ENCODE data around the gene C3orf18.

The C3orf18 gene

DNA sequence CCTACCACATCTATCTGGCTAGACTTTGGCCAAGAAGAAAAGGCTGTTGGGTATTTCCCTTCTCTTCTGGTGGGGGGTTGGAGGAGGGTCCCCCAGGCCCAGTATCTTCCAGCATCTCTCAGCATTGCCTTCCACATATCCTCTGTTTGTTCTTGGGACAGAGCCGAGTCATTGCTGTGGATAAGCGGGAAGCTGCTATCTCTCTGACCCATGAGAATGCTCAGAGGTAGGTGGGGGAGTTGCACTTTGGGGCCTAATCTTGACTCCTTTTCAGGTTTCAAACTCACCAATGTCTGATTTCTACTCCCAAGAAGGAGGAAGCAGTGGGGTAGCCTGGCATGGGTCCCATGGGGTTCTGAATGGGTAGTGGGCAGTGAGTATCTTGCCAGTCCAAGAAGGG, 9.8 kb upstream of the C3orf18 start:
- TF ChIP-seq CTCF (conservative IDR thresholded peaks at IDR 0.05; ENCODE audit: low read length) = no peak
- no peak overlapping the region for H3K4me3 ChIP-seq (ENCODE audit: low read length)
- no peak for DNase-seq (ENCODE audit: low read depth)

- no peak for TF ChIP-seq CTCF (conservative IDR thresholded peaks at IDR 0.05; ENCODE audit: low read length)
- DNase-seq (ENCODE audit: low read depth) = no peak
- no peak overlapping the region for H3K4me3 ChIP-seq (ENCODE audit: low read length)
Measured at GRCh38 chr3:50575372-50575771, 7.8 kb upstream of the C3orf18 start.

GRCh38 chr3:50574444-50574831, 6.9 kb upstream of the C3orf18 start:
- no peak for DNase-seq (ENCODE audit: low read depth)
- no peak overlapping the region for H3K4me3 ChIP-seq (ENCODE audit: low read length)
- TF ChIP-seq CTCF (conservative IDR thresholded peaks at IDR 0.05; ENCODE audit: low read length) = no peak

DNA sequence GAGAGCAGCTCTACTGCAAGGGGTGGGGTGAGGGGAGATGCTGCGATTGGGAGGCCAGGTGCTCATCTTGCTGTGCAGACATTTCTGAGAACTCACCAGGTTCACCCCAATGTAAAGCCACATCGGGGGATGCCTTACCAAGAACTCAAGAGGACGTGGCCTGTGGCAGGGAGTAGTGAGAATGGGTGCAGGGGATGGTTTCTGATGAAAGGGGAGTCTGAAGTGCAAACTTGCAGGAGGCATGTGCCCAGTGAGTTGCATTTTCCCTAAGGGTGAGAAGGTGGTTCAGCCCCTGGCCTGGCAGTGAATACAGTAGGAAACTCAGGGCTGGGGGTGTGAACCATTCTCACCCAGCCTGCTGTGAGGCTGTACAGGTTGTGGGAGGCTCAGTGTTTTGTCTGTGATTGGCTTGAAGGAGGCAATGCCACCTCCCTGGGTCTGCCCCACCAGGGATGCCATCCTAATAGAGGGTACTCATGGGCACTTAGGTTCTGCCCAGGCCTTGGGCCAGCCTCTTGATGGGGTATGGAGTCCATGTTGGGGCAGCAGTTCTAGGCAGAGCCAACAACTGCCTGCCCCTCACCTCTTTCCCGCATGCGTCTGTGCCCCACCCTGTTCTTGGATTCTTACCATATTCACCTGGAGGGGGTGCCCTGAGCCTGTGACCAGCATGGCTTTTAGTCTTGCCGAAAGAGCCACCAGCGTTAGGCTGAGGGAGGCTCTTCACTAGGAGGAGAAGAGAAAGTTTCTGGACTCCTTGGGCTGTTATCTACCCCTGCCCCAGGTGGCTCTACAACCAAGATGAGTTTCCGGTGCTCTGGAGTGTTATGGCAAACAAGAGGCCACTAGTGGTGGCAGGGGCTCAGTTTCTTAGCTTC, 6.3 kb upstream of the C3orf18 start:
- H3K4me3 ChIP-seq (ENCODE audit: low read length) = no peak overlapping the region
- DNase-seq (ENCODE audit: low read depth) = no peak
- TF ChIP-seq CTCF (conservative IDR thresholded peaks at IDR 0.05; ENCODE audit: low read length) = no peak

- DNase-seq (ENCODE audit: low read depth) = no peak
- H3K4me3 ChIP-seq (ENCODE audit: low read length) = no peak overlapping the region
- no peak for TF ChIP-seq CTCF (conservative IDR thresholded peaks at IDR 0.05; ENCODE audit: low read length)
Measured at GRCh38 chr3:50572801-50573371, 5.3 kb upstream of the C3orf18 start.

GRCh38 chr3:50572158-50572557, 4.6 kb upstream of the C3orf18 start:
- peak; percentile 67 for DNase-seq (ENCODE audit: low read depth)
- H3K4me3 ChIP-seq (ENCODE audit: low read length) = no peak overlapping the region
- peak; percentile 98 for TF ChIP-seq CTCF (conservative IDR thresholded peaks at IDR 0.05; ENCODE audit: low read length)

GRCh38 chr3:50571486-50571885, 3.9 kb upstream of the C3orf18 start:
- DNase-seq (ENCODE audit: low read depth) = no peak
- TF ChIP-seq CTCF (conservative IDR thresholded peaks at IDR 0.05; ENCODE audit: low read length) = no peak
- no peak overlapping the region for H3K4me3 ChIP-seq (ENCODE audit: low read length)

Measured in AG10803 (cell line).